DND-41 (cell line): ENCODE measurements around the gene PDPN.
A peak's percentile ranks its signal among the peaks of the same experiment; 100 is the strongest.

ENCODE experiments used
- ATAC-seq: fragments of 200-7000 bp; cut with Tn5 transposase; 3 replicates; pipeline ENCODE4 v1.9.1; 2021; ENCODE audit warnings: low read depth; ENCODE audit not compliant: insufficient read depth
- DNase-seq: peaks from one replicate; pipeline ENCODE4 v3.0.0-alpha.2; 2020
- H2AFZ ChIP-seq: 2 replicates; pipeline ENCODE4 v1.6.0; 2012; ENCODE audit warnings: low read depth, low read length
- H3K27ac ChIP-seq: 2 replicates; pipeline ENCODE4 v1.5.1; 2012; ENCODE audit warnings: low read length, inconsistent platforms
- H3K27me3 ChIP-seq: fragments of 200-600 bp; sonication (generic); 2 replicates; pipeline ENCODE4 v1.6.0; 2012; ENCODE audit warnings: low read length, mild to moderate bottlenecking, inconsistent platforms; ENCODE audit not compliant: insufficient read depth, poor library complexity
- H3K36me3 ChIP-seq: 2 replicates; pipeline ENCODE4 v1.5.1; 2012; ENCODE audit warnings: low read length, inconsistent platforms; ENCODE audit not compliant: insufficient read depth
- H3K4me1 ChIP-seq: 2 replicates; pipeline ENCODE4 v1.5.1; 2012; ENCODE audit warnings: mild to moderate bottlenecking, low read length; ENCODE audit not compliant: insufficient read depth
- H3K4me2 ChIP-seq: 2 replicates; pipeline ENCODE4 v1.6.0; 2012; ENCODE audit warnings: mild to moderate bottlenecking, moderate library complexity, low read length, inconsistent platforms; ENCODE audit not compliant: insufficient read depth
- H3K4me3 ChIP-seq, 2 experiments: fragments of 200-600 bp in 1 of 2; shearing (Covaris generic) in 1 of 2; 2 replicates each; pipeline ENCODE4 v1.5.1; 2012 to 2016; ENCODE audit warnings: inconsistent platforms in 2 of 2, low read length in 2 of 2, mild to moderate bottlenecking in 2 of 2, low read depth in 1 of 2, moderate library complexity in 1 of 2
- H3K79me2 ChIP-seq: 2 replicates; pipeline ENCODE4 v1.6.0; 2012; ENCODE audit warnings: low read length, inconsistent platforms; ENCODE audit not compliant: insufficient read depth
- H3K9ac ChIP-seq: 2 replicates; pipeline ENCODE4 v1.6.0; 2012; ENCODE audit warnings: low read depth, mild to moderate bottlenecking, inconsistent platforms, low read length, moderate library complexity
- H3K9me3 ChIP-seq: 2 replicates; pipeline ENCODE4 v1.5.1; 2012; ENCODE audit warnings: low read length, moderate library complexity, mild to moderate bottlenecking, inconsistent platforms; ENCODE audit not compliant: insufficient read depth, severe bottlenecking
- H4K20me1 ChIP-seq: 2 replicates; pipeline ENCODE4 v1.6.0; 2012; ENCODE audit warnings: low read length; ENCODE audit not compliant: insufficient read depth
- CTCF ChIP-seq: IDR thresholded peaks from 2 replicates; pipeline ENCODE4 v1.5.1; 2012; ENCODE audit warnings: borderline replicate concordance, low read length, moderate library complexity, mild to moderate bottlenecking; ENCODE audit not compliant: poor library complexity, severe bottlenecking; ENCODE audit errors: extremely low read depth
- EZH2 ChIP-seq: IDR thresholded peaks from 3 replicates; pipeline ENCODE4 v1.6.1; 2012; ENCODE audit warnings: borderline replicate concordance, low read depth, mild to moderate bottlenecking, moderate library complexity, low read length, inconsistent platforms; ENCODE audit not compliant: severe bottlenecking

Gene PDPN

GRCh38 chr1:13583595-13583965 is at the start of gene PDPN:
TSS of gene PDPN (plus strand) at chr1:13583832. CDS start at chr1:13584034, 202 bp downstream.
- H3K27ac ChIP-seq = no peak within 1 kb of the TSS
- no peak within 1 kb of the TSS for H3K4me3 ChIP-seq
- H3K27me3 ChIP-seq = peaks cover 11% of the 10 kb centered on the region
- no peak within 1 kb of the TSS for H3K4me2 ChIP-seq
- no peak within 1 kb of the TSS for H3K9ac ChIP-seq
- no peaks in the 10 kb centered on the region for H4K20me1 ChIP-seq
- TF ChIP-seq EZH2 = no peak
- TF ChIP-seq CTCF = no peak
- no peaks in the 10 kb centered on the region for H3K79me2 ChIP-seq
- no peaks in the 10 kb centered on the region for H3K36me3 ChIP-seq
- DNase-seq (no peak), ATAC-seq (no peak)
- no peaks in the 10 kb centered on the region for H3K9me3 ChIP-seq
- H2AFZ ChIP-seq = no peak within 1 kb of the TSS
- no peaks in the 10 kb centered on the region for H3K4me1 ChIP-seq

- Histone ChIP-seq H3K9ac (no peak overlapping the region), H3K4me3 (no peak overlapping the region), H3K27me3 (no peaks in the 10 kb centered on the region), H3K79me2 (no peaks in the 10 kb centered on the region), H3K9me3 (no peaks in the 10 kb centered on the region), H3K36me3 (no peaks in the 10 kb centered on the region), H3K4me2 (no peak overlapping the region), H3K27ac (no peak overlapping the region), H3K4me1 (peaks cover 12% of the 10 kb centered on the region; the same call in 1 of the 2 replicates), H4K20me1 (no peaks in the 10 kb centered on the region), H2AFZ (no peak overlapping the region)
- TF ChIP-seq EZH2 = no peak
- DNase-seq (no peak), ATAC-seq (no peak)
These were observed 48.4 kb upstream of the PDPN start for GRCh38 chr1:13535227-13535626.

GRCh38 chr1:13536571-13536970 is 47.1 kb upstream of the PDPN start:
- Histone ChIP-seq H3K4me2 (no peak overlapping the region), H4K20me1 (no peaks in the 10 kb centered on the region), H3K9me3 (no peaks in the 10 kb centered on the region), H3K27ac (no peak overlapping the region), H3K4me1 (peaks cover 12% of the 10 kb centered on the region; the same call in 1 of the 2 replicates), H3K9ac (no peak overlapping the region), H2AFZ (no peak overlapping the region), H3K79me2 (no peaks in the 10 kb centered on the region), H3K4me3 (no peak overlapping the region), H3K36me3 (no peaks in the 10 kb centered on the region), H3K27me3 (no peaks in the 10 kb centered on the region)
- ATAC-seq = no peak
- no peak for DNase-seq
- TF ChIP-seq EZH2 = no peak
- TF ChIP-seq CTCF = no peak

- Histone ChIP-seq H2AFZ (no peak overlapping the region), H3K79me2 (no peaks in the 10 kb centered on the region), H3K4me1 (peaks cover 12% of the 10 kb centered on the region; the same call in 1 of the 2 replicates), H3K36me3 (no peaks in the 10 kb centered on the region), H3K9ac (no peak overlapping the region), H3K4me3 (no peak overlapping the region), H3K4me2 (no peak overlapping the region), H4K20me1 (no peaks in the 10 kb centered on the region), H3K27me3 (no peaks in the 10 kb centered on the region), H3K9me3 (no peaks in the 10 kb centered on the region), H3K27ac (peak overlapping the region; percentile 1; the same call in 1 of the 2 replicates)
- TF ChIP-seq EZH2 (no peak), CTCF (no peak)
- ATAC-seq = peak; percentile 78
- peak; percentile 38 for DNase-seq
These were observed 44.8 kb upstream of the PDPN start for GRCh38 chr1:13538832-13539231.
